GM23338 (cell line): ENCODE results near the gene TTC23. TPM values are rescaled to one million over a fixed set of nuclear protein-coding genes. Genes with fewer than 3 reads are reported as not detected.

ENCODE experiments used
- ATAC-seq: fragments of 200-7000 bp; cut with Tn5 transposase; 3 replicates; pipeline ENCODE4 v1.9.1; 2020
- DNase-seq: peaks from one replicate; pipeline ENCODE4 v3.0.0-alpha.2; 2015; ENCODE audit warnings: low spot score
- H2AFZ ChIP-seq: fragments of 200-600 bp; sonication (generic); 2 replicates; pipeline ENCODE4 v1.8.0; 2016; ENCODE audit warnings: antibody characterized with exemption, mild to moderate bottlenecking, moderate library complexity
- H3F3A ChIP-seq: fragments of 200-600 bp; sonication (generic); replicated peaks from 2 replicates; pipeline ENCODE4 v1.8.0; 2017; ENCODE audit warnings: antibody characterized with exemption, mixed run types, low read depth
- H3K27ac ChIP-seq: fragments of 200-600 bp; sonication (generic); 2 replicates; pipeline ENCODE4 v1.6.1; 2016; ENCODE audit warnings: low read depth
- H3K27me3 ChIP-seq: fragments of 200-600 bp; sonication (generic); 2 replicates; pipeline ENCODE4 v1.8.0; 2016; ENCODE audit warnings: mild to moderate bottlenecking, mixed run types, moderate library complexity; ENCODE audit not compliant: insufficient read depth
- H3K36me3 ChIP-seq: fragments of 200-600 bp; sonication (generic); 2 replicates; pipeline ENCODE4 v1.8.0; 2016; ENCODE audit warnings: mild to moderate bottlenecking; ENCODE audit not compliant: insufficient read depth
- H3K4me1 ChIP-seq: fragments of 200-600 bp; sonication (generic); 2 replicates; pipeline ENCODE4 v1.8.0; 2016; ENCODE audit warnings: mild to moderate bottlenecking, moderate library complexity; ENCODE audit not compliant: insufficient read depth
- H3K4me2 ChIP-seq: fragments of 200-600 bp; sonication (generic); 2 replicates; pipeline ENCODE4 v1.7.1; 2017; ENCODE audit warnings: mixed run types
- H3K4me3 ChIP-seq: fragments of 200-600 bp; sonication (generic); 2 replicates; pipeline ENCODE4 v1.6.1; 2016; ENCODE audit warnings: mixed run types
- H3K79me2 ChIP-seq: fragments of 200-600 bp; sonication (generic); replicated peaks from 2 replicates; pipeline ENCODE4 v1.8.0; 2017; ENCODE audit warnings: mild to moderate bottlenecking; ENCODE audit not compliant: insufficient read depth
- H3K9me2 ChIP-seq: fragments of 200-600 bp; sonication (generic); 2 replicates; pipeline ENCODE4 v1.8.0; 2017; ENCODE audit not compliant: insufficient read depth
- H4K20me1 ChIP-seq: fragments of 200-600 bp; sonication (generic); replicated peaks from 2 replicates; pipeline ENCODE4 v1.8.0; 2017; ENCODE audit warnings: mild to moderate bottlenecking; ENCODE audit not compliant: insufficient read depth
- H3K27ac Mint-ChIP-seq: 2 replicates; pipeline ENCODE4 v1.8.0; 2020; ENCODE audit warnings: inconsistent platforms, mild to moderate bottlenecking, moderate library complexity, mixed read lengths
- H3K27me3 Mint-ChIP-seq: 3 replicates; pipeline ENCODE4 v1.8.0; 2022; ENCODE audit warnings: low read depth, mild to moderate bottlenecking, moderate library complexity, mixed read lengths, inconsistent platforms; ENCODE audit not compliant: insufficient read depth, poor library complexity
- H3K36me3 Mint-ChIP-seq: 3 replicates; pipeline ENCODE4 v1.8.0; 2021; ENCODE audit warnings: low read depth, mild to moderate bottlenecking, inconsistent platforms, moderate library complexity, mixed read lengths
- H3K4me1 Mint-ChIP-seq: 3 replicates; pipeline ENCODE4 v1.8.0; 2020; ENCODE audit warnings: mild to moderate bottlenecking, inconsistent platforms, mixed read lengths
- H3K4me3 Mint-ChIP-seq: 3 replicates; pipeline ENCODE4 v1.8.0; 2021; ENCODE audit warnings: moderate library complexity, mild to moderate bottlenecking, inconsistent platforms, mixed read lengths
- H3K9me3 Mint-ChIP-seq: 3 replicates; pipeline ENCODE4 v1.8.0; 2020; ENCODE audit warnings: moderate library complexity, mild to moderate bottlenecking, inconsistent platforms, mixed read lengths
- CREB1 ChIP-seq: fragments of 250-450 bp; sonication (Bioruptor Pico); IDR thresholded peaks from 2 replicates; pipeline ENCODE4 v1.5.0; 2020; ENCODE audit warnings: low read depth, mild to moderate bottlenecking, moderate library complexity
- EZH2 ChIP-seq: fragments of 200-600 bp; sonication (generic); IDR thresholded peaks from one replicate; pipeline ENCODE4 v1.8.0; 2017; ENCODE audit warnings: antibody characterized with exemption, mild to moderate bottlenecking, low read depth; ENCODE audit not compliant: unreplicated experiment
- EZH2phosphoT487 ChIP-seq: fragments of 200-600 bp; sonication (generic); IDR thresholded peaks from one replicate; pipeline ENCODE4 v1.8.1; 2018; ENCODE audit warnings: antibody characterized with exemption; ENCODE audit not compliant: unreplicated experiment
- JUNB ChIP-seq: IDR thresholded peaks from one replicate; pipeline ENCODE4 v1.6.1; 2016; ENCODE audit warnings: antibody characterized with exemption; ENCODE audit not compliant: unreplicated experiment
- POLR2AphosphoS5 ChIP-seq: IDR thresholded peaks from 2 replicates; pipeline ENCODE4 v1.6.1; 2016; ENCODE audit warnings: antibody characterized with exemption, low read depth
- REST ChIP-seq: IDR thresholded peaks from one replicate; pipeline ENCODE4 v1.6.1; 2018; ENCODE audit warnings: antibody characterized with exemption; ENCODE audit not compliant: unreplicated experiment
- STAT1 ChIP-seq: IDR thresholded peaks from one replicate; pipeline ENCODE4 v1.6.1; 2016; ENCODE audit warnings: antibody characterized with exemption; ENCODE audit not compliant: unreplicated experiment
- ZNF114 ChIP-seq: fragments of 250-450 bp; sonication (Bioruptor Pico); IDR thresholded peaks from 2 replicates; pipeline ENCODE4 v1.5.0; 2020; ENCODE audit warnings: mild to moderate bottlenecking, moderate library complexity
- ZNF331 ChIP-seq: fragments of 250-450 bp; sonication (Bioruptor Pico); IDR thresholded peaks from 2 replicates; pipeline ENCODE4 v1.5.0; 2020; ENCODE audit warnings: low read depth, mild to moderate bottlenecking, moderate library complexity
- polyA plus RNA-seq: library from polyadenylated mRNA; unstranded; fragments of >200 nt; fragmentation: Nextera tagmentation; extraction: Ambion mirVana; gene quantifications from 2 replicates; pipeline ENCODE4 v1.2.1, GENCODE V29; 2016
- total RNA-seq: library from RNA; depleted of rRNA; stranded (reverse); fragments of >200 nt; shearing (Covaris generic); gene quantifications from 2 replicates; pipeline ENCODE4 v1.2.3, GENCODE V29; 2014
- TF ChIP-seq, protein P1 (sequence below): fragments of 250-450 bp; sonication (Bioruptor Pico); IDR thresholded peaks from 2 replicates; pipeline ENCODE4 v1.5.0; 2020; ENCODE audit warnings: mild to moderate bottlenecking, moderate library complexity
- TF ChIP-seq, protein P2 (sequence below), 2 experiments: fragments of 200-600 bp in 1 of 2; sonication (generic) in 1 of 2; conservative IDR thresholded peaks; 2 replicates each; pipeline versions ENCODE4 v1.5.1 to v1.6.1; 2016 to 2017; ENCODE audit warnings: antibody characterized with exemption in 2 of 2, low read depth in 2 of 2, mild to moderate bottlenecking in 2 of 2, moderate library complexity in 1 of 2
- TF ChIP-seq, protein P3 (sequence below): IDR thresholded peaks from 2 replicates; pipeline ENCODE4 v1.6.1; 2016; ENCODE audit warnings: antibody characterized with exemption

TTC23 gene
- total and polyA plus RNA-seq, 2 experiments from 2014 or later, result 6.3 to 25.2 TPM

- no peaks in the 10 kb centered on the region for H3K4me1 ChIP-seq
- H3K4me1 Mint-ChIP-seq, result 0 out of 3 replicates have a peak, but pooled peaks cover 4% of the 10 kb centered on the region
- no peaks in the 10 kb centered on the region for H3K27me3 ChIP-seq
- TF ChIP-seq ZNF114 (CRISPR knock-in tag), result no peak
- no peak for TF ChIP-seq CREB1 (CRISPR knock-in tag)
- TF ChIP-seq EZH2, result no peak
- TF ChIP-seq, protein P1, sequence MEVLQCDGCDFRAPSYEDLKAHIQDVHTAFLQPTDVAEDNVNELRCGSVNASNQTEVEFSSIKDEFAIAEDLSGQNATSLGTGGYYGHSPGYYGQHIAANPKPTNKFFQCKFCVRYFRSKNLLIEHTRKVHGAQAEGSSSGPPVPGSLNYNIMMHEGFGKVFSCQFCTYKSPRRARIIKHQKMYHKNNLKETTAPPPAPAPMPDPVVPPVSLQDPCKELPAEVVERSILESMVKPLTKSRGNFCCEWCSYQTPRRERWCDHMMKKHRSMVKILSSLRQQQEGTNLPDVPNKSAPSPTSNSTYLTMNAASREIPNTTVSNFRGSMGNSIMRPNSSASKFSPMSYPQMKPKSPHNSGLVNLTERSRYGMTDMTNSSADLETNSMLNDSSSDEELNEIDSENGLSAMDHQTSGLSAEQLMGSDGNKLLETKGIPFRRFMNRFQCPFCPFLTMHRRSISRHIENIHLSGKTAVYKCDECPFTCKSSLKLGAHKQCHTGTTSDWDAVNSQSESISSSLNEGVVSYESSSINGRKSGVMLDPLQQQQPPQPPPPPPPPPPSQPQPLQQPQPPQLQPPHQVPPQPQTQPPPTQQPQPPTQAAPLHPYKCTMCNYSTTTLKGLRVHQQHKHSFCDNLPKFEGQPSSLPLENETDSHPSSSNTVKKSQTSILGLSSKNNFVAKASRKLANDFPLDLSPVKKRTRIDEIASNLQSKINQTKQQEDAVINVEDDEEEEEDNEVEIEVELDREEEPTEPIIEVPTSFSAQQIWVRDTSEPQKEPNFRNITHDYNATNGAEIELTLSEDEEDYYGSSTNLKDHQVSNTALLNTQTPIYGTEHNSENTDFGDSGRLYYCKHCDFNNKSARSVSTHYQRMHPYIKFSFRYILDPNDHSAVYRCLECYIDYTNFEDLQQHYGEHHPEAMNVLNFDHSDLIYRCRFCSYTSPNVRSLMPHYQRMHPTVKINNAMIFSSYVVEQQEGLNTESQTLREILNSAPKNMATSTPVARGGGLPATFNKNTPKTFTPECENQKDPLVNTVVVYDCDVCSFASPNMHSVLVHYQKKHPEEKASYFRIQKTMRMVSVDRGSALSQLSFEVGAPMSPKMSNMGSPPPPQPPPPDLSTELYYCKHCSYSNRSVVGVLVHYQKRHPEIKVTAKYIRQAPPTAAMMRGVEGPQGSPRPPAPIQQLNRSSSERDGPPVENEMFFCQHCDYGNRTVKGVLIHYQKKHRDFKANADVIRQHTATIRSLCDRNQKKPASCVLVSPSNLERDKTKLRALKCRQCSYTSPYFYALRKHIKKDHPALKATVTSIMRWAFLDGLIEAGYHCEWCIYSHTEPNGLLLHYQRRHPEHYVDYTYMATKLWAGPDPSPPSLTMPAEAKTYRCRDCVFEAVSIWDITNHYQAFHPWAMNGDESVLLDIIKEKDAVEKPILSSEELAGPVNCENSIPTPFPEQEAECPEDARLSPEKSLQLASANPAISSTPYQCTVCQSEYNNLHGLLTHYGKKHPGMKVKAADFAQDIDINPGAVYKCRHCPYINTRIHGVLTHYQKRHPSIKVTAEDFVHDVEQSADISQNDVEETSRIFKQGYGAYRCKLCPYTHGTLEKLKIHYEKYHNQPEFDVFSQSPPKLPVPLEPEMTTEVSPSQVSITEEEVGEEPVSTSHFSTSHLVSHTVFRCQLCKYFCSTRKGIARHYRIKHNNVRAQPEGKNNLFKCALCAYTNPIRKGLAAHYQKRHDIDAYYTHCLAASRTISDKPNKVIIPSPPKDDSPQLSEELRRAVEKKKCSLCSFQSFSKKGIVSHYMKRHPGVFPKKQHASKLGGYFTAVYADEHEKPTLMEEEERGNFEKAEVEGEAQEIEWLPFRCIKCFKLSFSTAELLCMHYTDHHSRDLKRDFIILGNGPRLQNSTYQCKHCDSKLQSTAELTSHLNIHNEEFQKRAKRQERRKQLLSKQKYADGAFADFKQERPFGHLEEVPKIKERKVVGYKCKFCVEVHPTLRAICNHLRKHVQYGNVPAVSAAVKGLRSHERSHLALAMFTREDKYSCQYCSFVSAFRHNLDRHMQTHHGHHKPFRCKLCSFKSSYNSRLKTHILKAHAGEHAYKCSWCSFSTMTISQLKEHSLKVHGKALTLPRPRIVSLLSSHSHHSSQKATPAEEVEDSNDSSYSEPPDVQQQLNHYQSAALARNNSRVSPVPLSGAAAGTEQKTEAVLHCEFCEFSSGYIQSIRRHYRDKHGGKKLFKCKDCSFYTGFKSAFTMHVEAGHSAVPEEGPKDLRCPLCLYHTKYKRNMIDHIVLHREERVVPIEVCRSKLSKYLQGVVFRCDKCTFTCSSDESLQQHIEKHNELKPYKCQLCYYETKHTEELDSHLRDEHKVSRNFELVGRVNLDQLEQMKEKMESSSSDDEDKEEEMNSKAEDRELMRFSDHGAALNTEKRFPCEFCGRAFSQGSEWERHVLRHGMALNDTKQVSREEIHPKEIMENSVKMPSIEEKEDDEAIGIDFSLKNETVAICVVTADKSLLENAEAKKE, result no peak
- TF ChIP-seq REST, result no peak
- TF ChIP-seq POLR2AphosphoS5, result no peak
- TF ChIP-seq JUNB, result no peak
- TF ChIP-seq, protein P2, sequence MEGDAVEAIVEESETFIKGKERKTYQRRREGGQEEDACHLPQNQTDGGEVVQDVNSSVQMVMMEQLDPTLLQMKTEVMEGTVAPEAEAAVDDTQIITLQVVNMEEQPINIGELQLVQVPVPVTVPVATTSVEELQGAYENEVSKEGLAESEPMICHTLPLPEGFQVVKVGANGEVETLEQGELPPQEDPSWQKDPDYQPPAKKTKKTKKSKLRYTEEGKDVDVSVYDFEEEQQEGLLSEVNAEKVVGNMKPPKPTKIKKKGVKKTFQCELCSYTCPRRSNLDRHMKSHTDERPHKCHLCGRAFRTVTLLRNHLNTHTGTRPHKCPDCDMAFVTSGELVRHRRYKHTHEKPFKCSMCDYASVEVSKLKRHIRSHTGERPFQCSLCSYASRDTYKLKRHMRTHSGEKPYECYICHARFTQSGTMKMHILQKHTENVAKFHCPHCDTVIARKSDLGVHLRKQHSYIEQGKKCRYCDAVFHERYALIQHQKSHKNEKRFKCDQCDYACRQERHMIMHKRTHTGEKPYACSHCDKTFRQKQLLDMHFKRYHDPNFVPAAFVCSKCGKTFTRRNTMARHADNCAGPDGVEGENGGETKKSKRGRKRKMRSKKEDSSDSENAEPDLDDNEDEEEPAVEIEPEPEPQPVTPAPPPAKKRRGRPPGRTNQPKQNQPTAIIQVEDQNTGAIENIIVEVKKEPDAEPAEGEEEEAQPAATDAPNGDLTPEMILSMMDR (conservative IDR thresholded peaks at IDR 0.05; ENCODE audit: low read depth in 2 of 2), result no peak
- TF ChIP-seq ZNF331, result no peak
- TF ChIP-seq EZH2phosphoT487, result no peak
- TF ChIP-seq, protein P3, sequence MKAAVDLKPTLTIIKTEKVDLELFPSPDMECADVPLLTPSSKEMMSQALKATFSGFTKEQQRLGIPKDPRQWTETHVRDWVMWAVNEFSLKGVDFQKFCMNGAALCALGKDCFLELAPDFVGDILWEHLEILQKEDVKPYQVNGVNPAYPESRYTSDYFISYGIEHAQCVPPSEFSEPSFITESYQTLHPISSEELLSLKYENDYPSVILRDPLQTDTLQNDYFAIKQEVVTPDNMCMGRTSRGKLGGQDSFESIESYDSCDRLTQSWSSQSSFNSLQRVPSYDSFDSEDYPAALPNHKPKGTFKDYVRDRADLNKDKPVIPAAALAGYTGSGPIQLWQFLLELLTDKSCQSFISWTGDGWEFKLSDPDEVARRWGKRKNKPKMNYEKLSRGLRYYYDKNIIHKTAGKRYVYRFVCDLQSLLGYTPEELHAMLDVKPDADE, result no peak
- no peak for TF ChIP-seq STAT1
- no peak overlapping the region for H3K27ac Mint-ChIP-seq
- H3K9me3 Mint-ChIP-seq, result no peaks in the 10 kb centered on the region; the same call in 2 of the 3 replicates
- DNase-seq (no peak), ATAC-seq (no peak)
- peaks cover 3% of the 10 kb centered on the region; the same call in 1 of the 2 replicates for H3K9me2 ChIP-seq
- H3K27ac ChIP-seq, result no peak overlapping the region
- no peak overlapping the region for H2AFZ ChIP-seq
- no peaks in the 10 kb centered on the region for H3F3A ChIP-seq
- H3K4me3 Mint-ChIP-seq, result no peak overlapping the region
- no peak overlapping the region for H3K4me3 ChIP-seq
- H3K79me2 ChIP-seq, result no peaks in the 10 kb centered on the region
- H4K20me1 ChIP-seq, result no peaks in the 10 kb centered on the region
- peaks cover 15% of the 10 kb centered on the region for H3K36me3 Mint-ChIP-seq
- H3K4me2 ChIP-seq, result no peak overlapping the region
- H3K36me3 ChIP-seq, result peaks cover 3% of the 10 kb centered on the region; the same call in 1 of the 2 replicates
- no peaks in the 10 kb centered on the region for H3K27me3 Mint-ChIP-seq
Observed at GRCh38 chr15:99230867-99231266, 18.5 kb downstream of the TTC23 start.
